Stimulated activated CD8-positive, alpha-beta memory T cell treated with anti-CD3 and anti-CD28 coated beads, Interleukin-4, amount 100 ng/mL, for 1 hour (primary cell): ENCODE data around the gene ZNF20.
"Not testable (repeated sequence)": the region's sequence is repeated elsewhere in the genome, so short reads cannot be mapped to it uniquely, and the experiment has no call there.

Experiments used
- DNase-seq, 2 donors: peaks; one replicate each; pipeline ENCODE4 v3.0.0-alpha.2; 2020; ENCODE audit warnings: low read depth in 2 of 2, low spot score in 1 of 2

Gene ZNF20

DNA sequence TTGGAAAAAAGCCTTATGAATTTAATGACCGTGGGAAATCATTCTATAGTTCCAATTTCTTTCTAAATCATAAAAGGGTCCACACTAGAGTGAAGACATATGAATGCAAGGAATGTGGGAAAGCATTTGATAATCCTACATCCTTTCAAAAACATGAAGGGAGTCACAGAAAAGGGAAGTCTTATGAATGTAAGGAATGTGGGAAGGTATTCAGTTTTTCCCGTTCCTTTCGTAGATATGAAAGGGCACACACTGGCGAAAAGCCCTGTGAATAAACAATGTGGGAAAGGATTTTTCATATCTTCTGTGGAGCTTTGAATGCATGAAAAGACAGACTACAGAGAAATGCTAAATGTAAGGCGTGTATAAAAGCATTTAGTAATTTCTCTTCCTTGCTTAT lies 27.0 kb downstream of the ZNF20 start:
- no peak for DNase-seq

DNA sequence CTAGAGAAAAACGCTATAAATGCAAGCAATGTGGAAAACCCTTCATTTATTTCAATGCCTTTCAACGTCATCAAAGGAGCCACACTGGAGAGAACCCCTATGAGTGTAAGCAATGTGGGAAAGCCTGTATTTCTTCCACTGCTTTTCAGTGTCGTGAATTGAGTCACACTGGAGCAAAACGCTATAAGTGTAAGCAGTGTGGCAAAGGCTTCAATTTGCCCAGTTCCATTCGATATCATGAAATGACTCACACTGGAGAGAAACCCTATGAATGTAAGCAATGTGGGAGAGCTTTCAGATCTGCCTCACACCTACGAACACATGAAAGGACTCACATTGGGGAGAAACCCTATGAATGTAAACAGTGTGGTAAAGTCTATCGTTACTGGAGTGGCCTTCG lies 27.4 kb downstream of the ZNF20 start:
- no peak for DNase-seq

DNA sequence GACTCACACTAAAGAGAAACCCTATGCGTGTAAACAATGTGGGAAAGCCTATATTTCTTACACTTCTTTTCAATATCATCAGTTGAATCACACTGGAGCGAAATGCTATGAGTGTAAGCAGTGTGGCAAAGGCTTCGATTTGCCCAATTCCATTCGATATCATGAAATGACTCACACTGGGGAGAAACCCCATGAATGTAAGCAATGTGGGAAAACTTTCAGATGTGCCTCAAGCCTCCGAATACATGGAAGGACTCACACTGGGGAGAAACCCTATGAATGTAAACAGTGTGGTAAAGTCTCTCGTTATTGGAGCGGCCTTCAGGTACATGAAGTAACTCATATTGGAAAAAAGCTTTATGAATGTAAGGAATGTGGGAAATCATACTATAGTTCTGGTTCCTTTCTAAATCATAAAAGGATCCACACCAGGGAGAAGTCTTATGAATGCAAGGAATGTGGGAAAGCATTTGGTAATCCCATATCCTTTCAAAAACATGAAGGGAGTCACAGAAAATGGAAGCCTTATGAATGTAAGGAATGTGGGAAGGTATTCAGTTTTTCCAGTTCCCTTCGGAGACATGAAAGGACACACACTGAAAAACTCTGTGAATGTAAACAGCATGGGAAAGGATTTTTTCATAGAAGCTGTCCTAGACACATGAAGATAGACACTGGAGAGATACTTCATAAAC lies 28.1 kb downstream of the ZNF20 start:
- no peak for DNase-seq

DNA sequence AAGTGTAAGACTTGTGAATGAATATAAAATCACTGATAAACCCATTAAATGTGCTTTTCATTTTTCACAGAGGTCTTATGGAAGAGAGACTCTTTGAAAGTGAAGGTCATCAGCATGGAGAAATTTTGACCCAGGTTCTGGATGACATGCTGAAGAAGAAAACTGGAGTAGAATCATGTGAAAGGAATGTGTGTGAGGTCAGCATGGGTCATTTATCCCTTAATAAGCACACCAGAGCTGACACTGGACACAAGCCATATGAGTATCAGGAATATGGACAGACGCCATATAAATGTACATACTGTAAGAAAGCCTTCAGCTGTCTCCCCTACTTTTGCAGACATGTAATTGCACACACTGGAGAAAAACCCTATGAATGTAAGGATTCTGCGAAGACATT lies 29.0 kb downstream of the ZNF20 start:
- DNase-seq: no peak

DNA sequence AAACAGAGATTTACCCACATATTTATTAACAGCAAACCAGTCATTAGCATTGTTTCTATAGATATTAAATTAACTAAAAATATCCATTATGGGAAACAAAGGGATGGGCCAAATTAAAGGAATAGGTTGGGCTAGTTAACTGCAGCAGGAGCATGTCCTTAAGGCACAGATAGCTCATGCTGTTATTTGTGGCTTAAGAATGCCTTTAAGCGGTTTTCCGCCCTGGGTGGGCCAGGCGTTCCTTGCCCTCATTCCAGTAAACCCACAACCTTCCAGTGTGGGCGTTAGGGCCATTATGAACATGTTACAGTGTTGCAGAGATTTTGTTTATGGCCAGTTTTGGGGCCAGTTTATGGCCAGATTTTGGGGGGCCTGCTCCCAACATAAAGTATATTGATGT lies 36.2 kb downstream of the ZNF20 start:
- not testable (repeated sequence) for DNase-seq

- no peak for DNase-seq
Observed at GRCh38 chr19:12098040-12098439, 42.1 kb downstream of the ZNF20 start.

DNA sequence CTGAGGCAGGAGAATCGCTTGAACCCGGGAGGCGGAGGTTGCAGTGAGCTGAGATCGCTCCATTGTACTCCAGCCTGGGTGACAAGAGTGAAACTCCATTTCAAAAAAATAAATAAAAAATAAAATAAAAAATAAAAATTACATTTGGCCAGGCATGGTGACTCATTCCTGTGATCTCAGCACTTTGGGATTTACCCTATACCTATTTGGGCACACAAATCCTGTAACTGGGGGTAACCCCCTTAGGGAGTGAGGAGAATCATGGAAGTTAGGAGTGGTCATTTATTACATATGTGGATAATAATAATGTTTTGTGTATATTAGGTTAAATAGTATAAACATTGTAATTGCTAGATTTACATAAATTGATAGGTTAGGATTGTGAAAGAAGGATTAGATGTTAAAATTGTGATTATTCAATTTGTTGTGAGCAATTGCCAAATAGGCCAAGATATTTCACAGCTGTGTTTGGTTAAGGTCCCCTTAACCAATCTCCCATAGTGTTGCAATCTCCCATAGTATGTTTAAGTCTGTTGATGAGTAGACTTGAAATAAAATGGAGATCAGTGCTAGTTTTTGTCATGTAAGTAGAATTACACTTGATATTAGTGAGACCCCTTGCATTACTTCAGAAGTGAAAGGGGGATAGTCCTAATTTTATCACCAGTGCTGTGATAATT lies 44.9 kb downstream of the ZNF20 start:
- no peak for DNase-seq

- DNase-seq: no peak
Observed at GRCh38 chr19:12093777-12094176, 46.4 kb downstream of the ZNF20 start.

DNA sequence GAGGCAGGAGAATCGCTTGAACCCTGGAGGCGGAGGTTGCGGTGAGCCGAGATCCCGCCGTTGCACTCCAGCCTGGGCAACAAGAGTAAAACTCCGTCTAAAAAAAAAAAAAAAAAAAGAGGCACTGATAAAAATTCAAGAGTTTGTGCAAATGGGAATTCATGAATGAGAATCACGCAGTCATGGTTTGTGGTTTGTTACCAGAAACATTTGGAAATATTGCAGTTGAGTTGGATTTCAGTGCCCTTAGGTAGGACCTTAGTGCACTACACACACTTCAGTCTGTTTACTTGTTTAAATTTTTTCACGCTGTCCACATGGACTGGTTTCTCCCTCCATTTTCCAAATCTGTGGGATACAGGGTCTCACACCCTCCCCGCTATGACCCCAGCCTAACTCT lies 47.2 kb downstream of the ZNF20 start:
- no peak for DNase-seq

DNA sequence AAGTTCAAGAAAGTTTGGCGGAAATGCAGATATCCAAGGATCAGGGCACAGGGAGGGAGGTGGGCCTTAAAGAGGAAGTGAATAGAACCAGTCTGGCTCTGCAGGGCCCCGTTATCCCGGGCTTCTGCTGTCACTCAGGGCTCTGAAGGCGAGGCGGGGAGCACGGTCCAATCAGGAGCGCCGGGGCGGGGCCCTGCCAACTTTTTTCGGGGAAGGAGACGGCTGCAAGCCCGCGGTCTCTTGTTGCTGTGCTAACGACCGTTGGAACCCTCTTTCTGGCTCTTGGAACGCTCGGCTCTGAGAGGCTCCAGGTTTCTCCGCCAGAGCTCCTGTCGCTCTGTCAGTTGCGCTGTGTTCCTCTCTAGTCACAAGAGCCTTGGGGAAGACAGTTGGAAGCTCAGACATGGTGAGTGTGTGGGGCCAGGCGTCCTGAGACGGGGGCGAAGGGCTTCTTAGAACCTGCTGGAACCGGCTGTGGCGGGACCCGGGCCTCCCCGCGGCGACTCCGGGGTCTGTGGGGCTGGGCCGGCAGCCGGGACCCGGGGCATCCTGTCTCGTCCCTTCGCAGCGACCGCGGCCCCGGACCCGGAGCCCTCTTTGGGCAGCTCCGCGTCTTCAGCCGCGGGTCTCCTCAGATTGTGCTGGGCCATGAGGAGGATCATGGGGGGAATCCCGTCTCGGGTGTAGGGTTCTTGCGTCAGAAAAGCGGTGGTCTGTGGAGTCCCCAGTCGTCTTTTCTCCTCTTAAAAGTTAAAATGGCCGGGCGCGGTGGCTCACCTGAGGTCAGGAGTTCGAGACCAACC lies 47.9 kb downstream of the ZNF20 start:
- DNase-seq: peak in 1 of 2 donors; percentile 10

DNA sequence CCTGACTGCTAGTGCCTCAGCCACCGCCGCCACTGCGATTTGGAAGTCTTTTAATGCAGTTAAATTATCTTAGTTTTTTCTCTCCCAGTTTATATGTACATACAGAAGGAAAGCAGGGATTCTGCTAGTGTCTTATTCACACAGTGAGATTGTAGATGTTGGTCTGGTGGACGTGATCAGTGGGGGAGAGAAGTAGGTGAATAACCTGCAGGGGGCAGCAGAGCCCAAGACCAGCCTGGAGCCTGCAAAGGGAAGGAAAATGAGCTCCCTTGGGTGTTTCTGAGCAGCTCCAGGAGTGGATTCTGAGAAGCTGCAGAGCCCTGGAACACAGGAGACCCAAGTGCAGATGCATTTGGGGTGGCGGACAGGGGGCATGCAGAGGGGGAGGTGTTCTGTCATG lies 49.3 kb downstream of the ZNF20 start:
- DNase-seq: peak; percentile 13 to 28

GRCh38 chr19:12085074-12085818 lies 54.9 kb downstream of the ZNF20 start:
- no peak for DNase-seq

DNA sequence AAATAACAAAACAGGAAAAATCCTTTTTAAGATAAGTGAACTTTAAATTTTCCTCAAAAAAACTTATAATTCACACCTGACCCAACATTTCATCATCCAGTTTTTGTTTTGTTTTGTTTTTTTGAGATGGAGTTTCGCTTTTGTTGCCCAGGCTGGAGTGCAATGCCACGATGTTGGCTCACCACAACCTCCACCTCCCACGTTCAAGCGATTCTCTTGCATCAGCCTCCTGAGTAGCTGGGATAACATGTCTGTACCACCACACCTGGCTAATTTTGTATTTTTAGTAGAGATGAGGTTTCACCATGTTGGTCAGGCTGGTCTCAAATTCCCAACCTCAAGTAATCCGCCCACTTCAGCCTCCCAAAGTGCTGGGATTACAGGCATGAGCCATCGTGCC lies 56.8 kb downstream of the ZNF20 start:
- DNase-seq: not testable (repeated sequence)
